ENCODE results near the gene TRAF3.

- TF ChIP-seq POLR2A (IDR thresholded peaks at IDR 0.05) (no peak), POLR2AphosphoS5 (IDR thresholded peaks at IDR 0.05) (no peak), CTCF (IDR thresholded peaks at IDR 0.05 in 8 of 11, conservative IDR thresholded peaks at IDR 0.05 in 3 of 11) (no peak)
Observed at GRCh38 chr14:102906616-102907302, 129.5 kb downstream of the TRAF3 start.

All from spleen (tissue), 7 donors.